Testis (tissue), 2 donors: Measurements from ENCODE around the gene COL4A4.

ENCODE experiments used
- POLR2A ChIP-seq: fragments of 450-650 bp; IDR thresholded peaks from one replicate; pipeline ENCODE4 v1.6.1; 2017; ENCODE audit warnings: antibody characterized with exemption, mild to moderate bottlenecking, moderate library complexity
- TF ChIP-seq, protein P1 (sequence below), 3 experiments: fragments of 450-650 bp in 2 of 3; fragments of 200-600 bp in 1 of 3; sonication (generic) in 1 of 3; IDR thresholded peaks; one replicate each; pipeline ENCODE4 v1.5.1; 2016 to 2019; ENCODE audit warnings: antibody characterized with exemption in 3 of 3, mild to moderate bottlenecking in 2 of 3, moderate library complexity in 1 of 3

DNA sequence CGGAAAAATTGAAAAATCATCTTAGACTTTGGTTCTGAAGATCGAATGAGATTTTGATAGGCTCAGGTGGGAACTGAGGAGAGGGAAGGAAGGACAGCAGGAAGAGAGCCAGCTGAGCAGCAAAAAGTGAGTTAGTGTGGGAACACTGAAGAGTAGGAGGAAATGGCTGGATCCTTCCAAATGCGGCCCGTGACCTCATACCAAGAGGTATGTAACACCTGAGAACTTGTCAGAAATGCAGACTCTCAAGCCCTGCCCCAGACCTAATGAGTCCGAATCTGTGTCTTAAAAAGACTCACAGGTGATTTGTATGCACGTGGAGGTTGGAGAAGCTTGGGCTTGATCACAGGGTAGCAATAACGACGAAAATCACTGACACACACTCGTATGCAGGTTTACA, 42.4 kb upstream of the COL4A4 start:
- TF ChIP-seq, protein P1, sequence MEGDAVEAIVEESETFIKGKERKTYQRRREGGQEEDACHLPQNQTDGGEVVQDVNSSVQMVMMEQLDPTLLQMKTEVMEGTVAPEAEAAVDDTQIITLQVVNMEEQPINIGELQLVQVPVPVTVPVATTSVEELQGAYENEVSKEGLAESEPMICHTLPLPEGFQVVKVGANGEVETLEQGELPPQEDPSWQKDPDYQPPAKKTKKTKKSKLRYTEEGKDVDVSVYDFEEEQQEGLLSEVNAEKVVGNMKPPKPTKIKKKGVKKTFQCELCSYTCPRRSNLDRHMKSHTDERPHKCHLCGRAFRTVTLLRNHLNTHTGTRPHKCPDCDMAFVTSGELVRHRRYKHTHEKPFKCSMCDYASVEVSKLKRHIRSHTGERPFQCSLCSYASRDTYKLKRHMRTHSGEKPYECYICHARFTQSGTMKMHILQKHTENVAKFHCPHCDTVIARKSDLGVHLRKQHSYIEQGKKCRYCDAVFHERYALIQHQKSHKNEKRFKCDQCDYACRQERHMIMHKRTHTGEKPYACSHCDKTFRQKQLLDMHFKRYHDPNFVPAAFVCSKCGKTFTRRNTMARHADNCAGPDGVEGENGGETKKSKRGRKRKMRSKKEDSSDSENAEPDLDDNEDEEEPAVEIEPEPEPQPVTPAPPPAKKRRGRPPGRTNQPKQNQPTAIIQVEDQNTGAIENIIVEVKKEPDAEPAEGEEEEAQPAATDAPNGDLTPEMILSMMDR (IDR thresholded peaks at IDR 0.05), result no peak
- TF ChIP-seq POLR2A, result no peak
